HG03159 (cell line): ENCODE measurements around the gene SHROOM2.
A peak's percentile ranks its signal among the peaks of the same experiment; 100 is the strongest.

Experiments used
- ATAC-seq: cut with Tn5 transposase; IDR thresholded peaks from one replicate; pipeline ENCODE4 v1.9.1; 2021; ENCODE audit warnings: mild to moderate bottlenecking, moderate library complexity; ENCODE audit not compliant: unreplicated experiment

SHROOM2 gene

GRCh38 chrX:9862525-9862924 lies 76.3 kb downstream of the SHROOM2 start:
- ATAC-seq = no peak

GRCh38 chrX:9862953-9863352 lies 76.7 kb downstream of the SHROOM2 start:
- no peak for ATAC-seq

GRCh38 chrX:9864011-9864410 lies 77.8 kb downstream of the SHROOM2 start:
- ATAC-seq = no peak

- ATAC-seq = no peak
These were observed 79.7 kb downstream of the SHROOM2 start for GRCh38 chrX:9865804-9866472.

GRCh38 chrX:9866633-9867032 lies 80.4 kb downstream of the SHROOM2 start:
- ATAC-seq = no peak

GRCh38 chrX:9867226-9867625 lies 81.0 kb downstream of the SHROOM2 start:
- no peak for ATAC-seq

- no peak for ATAC-seq
These were observed 81.5 kb downstream of the SHROOM2 start for GRCh38 chrX:9867753-9868152.

- ATAC-seq = no peak
These were observed 85.6 kb downstream of the SHROOM2 start for GRCh38 chrX:9871701-9872268.

GRCh38 chrX:9873360-9873759 lies 87.1 kb downstream of the SHROOM2 start:
- no peak for ATAC-seq

- peak; percentile 94 for ATAC-seq
These were observed 87.7 kb downstream of the SHROOM2 start for GRCh38 chrX:9873952-9874351.

GRCh38 chrX:9874483-9874882 lies 88.3 kb downstream of the SHROOM2 start:
- no peak for ATAC-seq

- ATAC-seq = no peak
These were observed 89.6 kb downstream of the SHROOM2 start for GRCh38 chrX:9875801-9876200.

- ATAC-seq = no peak
These were observed 90.0 kb downstream of the SHROOM2 start for GRCh38 chrX:9876201-9876600.

- no peak for ATAC-seq
These were observed 92.1 kb downstream of the SHROOM2 start for GRCh38 chrX:9878146-9878820.

GRCh38 chrX:9880237-9880636 lies 94.0 kb downstream of the SHROOM2 start:
- ATAC-seq = no peak

GRCh38 chrX:9880870-9881269 lies 94.6 kb downstream of the SHROOM2 start:
- no peak for ATAC-seq

- ATAC-seq = no peak
These were observed 96.6 kb downstream of the SHROOM2 start for GRCh38 chrX:9882669-9883446.

- ATAC-seq = no peak
These were observed 98.0 kb downstream of the SHROOM2 start for GRCh38 chrX:9884031-9884779.

- peak; percentile 91 for ATAC-seq
These were observed 98.9 kb downstream of the SHROOM2 start for GRCh38 chrX:9885150-9885549.

GRCh38 chrX:9887659-9888297 lies 101.5 kb downstream of the SHROOM2 start:
- ATAC-seq = no peak
